Cardiac fibroblast (primary cell): Measurements from ENCODE around the gene NOTUM.

Source experiments
- DNase-seq, 2 donors: peaks; one replicate each; pipeline versions ENCODE4 v3.0.0 to v3.0.0-alpha.2; 2010; ENCODE audit warnings: low read depth in 2 of 2
- H3K4me3 ChIP-seq, 2 donors: replicated peaks in 1 of 2; 1 replicate in 1 of 2; 2 replicates in 1 of 2; pipeline ENCODE4 v1.5.1; 2011; ENCODE audit warnings: low read depth in 2 of 2, low read length in 2 of 2, mild to moderate bottlenecking in 2 of 2, moderate library complexity in 1 of 2
- CTCF ChIP-seq: IDR thresholded peaks from one replicate; pipeline ENCODE4 v1.5.1; 2011; ENCODE audit warnings: low read depth, mild to moderate bottlenecking, low read length, inconsistent platforms

The NOTUM gene

GRCh38 chr17:81948635-81949378, 12.2 kb downstream of the NOTUM start:
- no peak for TF ChIP-seq CTCF
- no peak for DNase-seq
- H3K4me3 ChIP-seq = no peak overlapping the region

- TF ChIP-seq CTCF = no peak
- H3K4me3 ChIP-seq = no peak within 1 kb of the TSS
- no peak for DNase-seq
Measured at GRCh38 chr17:81947189-81947588, 13.8 kb downstream of the NOTUM start, which contains the start of gene MYADML2. MYADML2 (minus strand) TSS chr17:81947233; CDS start chr17:81941741, 5,492 bp downstream.

- H3K4me3 ChIP-seq = no peak overlapping the region
- no peak for DNase-seq
- no peak for TF ChIP-seq CTCF
Measured at GRCh38 chr17:81944858-81945257, 16.1 kb downstream of the NOTUM start.

GRCh38 chr17:81942167-81942553, 18.8 kb downstream of the NOTUM start:
- TF ChIP-seq CTCF = no peak
- no peak overlapping the region for H3K4me3 ChIP-seq
- DNase-seq = no peak

GRCh38 chr17:81941484-81942166, 19.4 kb downstream of the NOTUM start:
- H3K4me3 ChIP-seq = no peak overlapping the region
- no peak for TF ChIP-seq CTCF
- no peak for DNase-seq

- no peak for TF ChIP-seq CTCF
- H3K4me3 ChIP-seq = no peak overlapping the region
- no peak for DNase-seq
Measured at GRCh38 chr17:81940538-81941483, 20.2 kb downstream of the NOTUM start.
